WTC11 (cell line): ENCODE results near the gene AGPAT4. TPM values are rescaled to one million over a fixed set of nuclear protein-coding genes. Genes with fewer than 3 reads are reported as not detected.

Experiments used
- ATAC-seq: fragments of 200-7000 bp; cut with Tn5 transposase; 2 replicates; pipeline ENCODE4 v1.10.0; 2021; ENCODE audit warnings: mild to moderate bottlenecking, moderate library complexity
- CTCF ChIA-PET: fragments of 300-600 bp; sonication (Branson Sonifier 250); formaldehyde crosslinking; loops from one replicate; lab custom pipeline; 2021; ENCODE audit warnings: antibody characterized with exemption; lab: Charles Lee
- POLR2A ChIA-PET: fragments of 350-600 bp; sonication (Branson Sonifier 250); formaldehyde crosslinking; loops from one replicate; lab custom pipeline; 2021; ENCODE audit warnings: antibody characterized with exemption; lab: Charles Lee
- DNase-seq: peaks from one replicate; pipeline ENCODE4 v3.0.0; 2021; ENCODE audit warnings: low spot score
- H3K27ac Mint-ChIP-seq: 2 replicates; pipeline ENCODE4 v1.8.0; 2021; ENCODE audit warnings: mixed read lengths
- H3K27me3 Mint-ChIP-seq: 2 replicates; pipeline ENCODE4 v1.8.0; 2021; ENCODE audit warnings: low read depth, mild to moderate bottlenecking, moderate library complexity, mixed read lengths
- H3K36me3 Mint-ChIP-seq: 2 replicates; pipeline ENCODE4 v1.8.0; 2021; ENCODE audit warnings: mixed read lengths
- H3K4me1 Mint-ChIP-seq: 2 replicates; pipeline ENCODE4 v1.8.0; 2022; ENCODE audit warnings: mixed read lengths
- H3K4me3 Mint-ChIP-seq: 2 replicates; pipeline ENCODE4 v1.8.0; 2021; ENCODE audit warnings: mild to moderate bottlenecking, moderate library complexity, mixed read lengths
- H3K9me3 Mint-ChIP-seq: 2 replicates; pipeline ENCODE4 v1.8.0; 2021; ENCODE audit warnings: mixed read lengths
- CBFB ChIP-seq: sonication (generic); formaldehyde crosslinking; IDR thresholded peaks from 2 replicates; pipeline ENCODE4 v1.8.1; 2022; ENCODE audit warnings: mild to moderate bottlenecking, low read depth, missing genetic modification reagents
- ELF4 ChIP-seq: sonication (generic); formaldehyde crosslinking; IDR thresholded peaks from 2 replicates; pipeline ENCODE4 v1.8.1; 2022; ENCODE audit warnings: low read depth, mild to moderate bottlenecking, moderate library complexity, missing genetic modification reagents
- EMX1 ChIP-seq: fragments of 250-450 bp; sonication (Bioruptor Pico); IDR thresholded peaks from 2 replicates; pipeline ENCODE4 v1.8.0; 2021; ENCODE audit warnings: mild to moderate bottlenecking
- GTF2I ChIP-seq: fragments of 250-450 bp; sonication (Bioruptor Pico); conservative IDR thresholded peaks from 2 replicates; pipeline ENCODE4 v1.4.0; 2021; ENCODE audit warnings: mild to moderate bottlenecking
- JUN ChIP-seq: sonication (generic); formaldehyde crosslinking; IDR thresholded peaks from 2 replicates; pipeline ENCODE4 v1.8.0; 2023; ENCODE audit warnings: mild to moderate bottlenecking, missing genetic modification reagents
- NFATC4 ChIP-seq: fragments of 250-450 bp; sonication (Bioruptor Pico); IDR thresholded peaks from 2 replicates; pipeline ENCODE4 v1.9.0; 2021; ENCODE audit warnings: mild to moderate bottlenecking
- NR3C1 ChIP-seq: sonication (generic); formaldehyde crosslinking; conservative IDR thresholded peaks from 2 replicates; pipeline ENCODE4 v1.8.1; 2023; ENCODE audit warnings: low read depth, mild to moderate bottlenecking, missing genetic modification reagents
- RELA ChIP-seq: sonication (generic); formaldehyde crosslinking; IDR thresholded peaks from 2 replicates; pipeline ENCODE4 v1.8.1; 2022; ENCODE audit warnings: missing genetic modification reagents, mild to moderate bottlenecking, borderline replicate concordance
- TCF7 ChIP-seq: sonication (generic); formaldehyde crosslinking; IDR thresholded peaks from 2 replicates; pipeline ENCODE4 v1.8.0; 2022; ENCODE audit warnings: mild to moderate bottlenecking, low read depth, missing genetic modification reagents, moderate library complexity
- ZNF317 ChIP-seq: sonication (generic); formaldehyde crosslinking; IDR thresholded peaks from 2 replicates; pipeline ENCODE4 v1.8.1; 2023; ENCODE audit warnings: low read depth, mild to moderate bottlenecking, moderate library complexity, missing genetic modification reagents, borderline replicate concordance
- total RNA-seq: library from RNA; stranded (reverse); gene quantifications from 3 replicates; pipeline ENCODE4 v1.2.3, GENCODE V29; 2021
- TF ChIP-seq, protein P1 (sequence below): fragments of 250-450 bp; sonication (Bioruptor Pico); conservative IDR thresholded peaks from 2 replicates; pipeline ENCODE4 v1.9.0; 2021; ENCODE audit warnings: mild to moderate bottlenecking
- TF ChIP-seq, protein P2 (sequence below): fragments of 250-450 bp; sonication (Bioruptor Pico); IDR thresholded peaks from 2 replicates; pipeline ENCODE4 v1.8.0; 2021; ENCODE audit warnings: mild to moderate bottlenecking
- TF ChIP-seq, protein P3 (sequence below): fragments of 250-450 bp; sonication (Bioruptor Pico); IDR thresholded peaks from 2 replicates; pipeline ENCODE4 v2.1.2; 2022; ENCODE audit warnings: mild to moderate bottlenecking, moderate library complexity
- TF ChIP-seq, protein P4 (sequence below): fragments of 250-450 bp; sonication (Bioruptor Pico); IDR thresholded peaks from 2 replicates; pipeline ENCODE4 v1.9.0; 2021; ENCODE audit warnings: mild to moderate bottlenecking
- TF ChIP-seq, protein P5 (sequence below): sonication (generic); formaldehyde crosslinking; IDR thresholded peaks from 2 replicates; pipeline ENCODE4 v1.8.1; 2023; ENCODE audit warnings: mild to moderate bottlenecking, missing genetic modification reagents, moderate library complexity
- TF ChIP-seq, protein P6 (sequence below): sonication (generic); formaldehyde crosslinking; IDR thresholded peaks from 2 replicates; pipeline ENCODE4 v1.8.1; 2023; ENCODE audit warnings: mild to moderate bottlenecking, missing genetic modification reagents
- TF ChIP-seq, protein P7 (sequence below): sonication (generic); formaldehyde crosslinking; IDR thresholded peaks from 2 replicates; pipeline ENCODE4 v1.8.0; 2022; ENCODE audit warnings: mild to moderate bottlenecking, missing genetic modification reagents
- TF ChIP-seq, protein P8 (sequence below): sonication (generic); formaldehyde crosslinking; conservative IDR thresholded peaks from 2 replicates; pipeline ENCODE4 v1.8.1; 2022; ENCODE audit warnings: mild to moderate bottlenecking, missing genetic modification reagents
- TF ChIP-seq, protein P9 (sequence below): sonication (generic); formaldehyde crosslinking; IDR thresholded peaks from 2 replicates; pipeline ENCODE4 v1.8.0; 2023; ENCODE audit warnings: missing genetic modification reagents, mild to moderate bottlenecking, borderline replicate concordance

Gene AGPAT4
- total RNA-seq, 1 experiment from 2014 or later = 19.7 TPM

DNA sequence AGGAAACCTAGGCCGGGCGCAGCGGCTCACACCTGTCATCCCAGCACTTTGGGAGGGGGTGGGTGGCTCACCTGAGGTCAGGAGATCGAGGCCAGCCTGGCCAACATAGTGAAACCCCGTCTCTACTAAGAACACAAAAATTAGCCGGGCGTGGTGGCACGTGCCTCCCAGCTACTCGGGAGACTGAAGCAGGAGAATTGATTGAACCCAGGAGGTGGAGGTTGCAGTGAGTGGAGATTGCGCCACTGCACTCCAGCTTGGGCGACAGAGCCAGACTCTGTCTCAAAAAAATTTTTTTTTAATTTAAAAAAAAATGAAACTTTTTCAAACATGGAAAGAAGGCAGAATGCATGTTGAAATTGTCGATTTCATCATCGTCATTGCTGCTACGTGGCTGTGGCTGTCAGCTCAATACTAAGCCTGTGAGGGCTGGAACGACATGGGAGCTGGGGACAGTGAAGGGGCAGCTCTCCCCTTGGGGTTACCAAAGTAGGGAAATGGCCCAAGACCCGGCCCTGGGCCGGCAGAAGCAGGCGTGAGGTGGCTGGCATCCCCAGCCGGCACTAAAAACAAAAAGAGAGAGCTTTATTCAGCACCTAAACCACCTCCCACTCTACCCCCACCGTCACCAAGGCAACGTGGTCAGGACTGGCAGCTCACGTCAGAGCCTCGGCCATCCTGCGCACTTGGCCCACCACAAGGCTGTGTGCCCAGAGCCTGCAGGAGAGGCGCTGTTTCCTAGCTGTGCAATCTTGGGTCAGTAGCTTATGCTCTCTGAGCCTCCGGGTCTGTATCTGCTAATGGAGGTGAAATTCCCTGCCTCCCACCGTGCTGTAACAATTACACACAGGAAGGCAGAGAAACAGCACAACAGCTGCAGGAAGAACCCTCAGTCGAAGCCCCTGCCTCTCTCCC is 30.8 kb downstream of the AGPAT4 start (continued):
- TF ChIP-seq, protein P1, sequence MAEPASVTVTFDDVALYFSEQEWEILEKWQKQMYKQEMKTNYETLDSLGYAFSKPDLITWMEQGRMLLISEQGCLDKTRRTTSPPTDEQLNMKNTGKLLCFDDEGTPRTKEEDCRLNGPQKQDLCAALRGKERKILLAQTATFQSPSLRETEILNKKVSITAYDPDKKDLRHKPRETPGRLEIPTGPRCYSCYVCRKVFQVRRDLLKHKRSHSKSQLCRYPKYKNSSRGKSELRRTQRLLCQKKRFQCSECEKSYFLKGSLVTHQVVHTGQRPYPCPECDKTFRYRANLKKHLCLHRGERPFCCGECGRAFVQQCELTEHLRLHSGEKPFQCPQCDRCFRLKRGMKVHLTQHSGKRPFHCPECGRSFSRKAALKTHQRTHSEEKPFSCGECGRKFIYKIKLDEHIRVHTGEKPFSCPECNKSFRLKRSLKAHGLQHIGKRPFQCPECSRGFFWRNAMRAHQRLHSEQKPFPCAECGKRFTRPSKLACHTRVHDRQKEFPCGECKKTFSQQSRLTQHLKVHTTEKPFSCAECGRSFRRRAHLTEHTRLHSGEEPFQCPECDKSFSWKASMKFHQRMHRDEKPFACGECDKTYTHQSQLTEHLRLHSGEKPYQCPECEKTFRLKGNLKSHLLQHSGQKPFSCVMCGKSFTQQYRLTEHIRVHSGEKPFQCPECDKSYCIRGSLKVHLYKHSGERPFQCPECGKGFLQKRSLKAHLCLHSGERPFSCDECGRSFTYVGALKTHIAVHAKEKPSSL (CRISPR knock-in tag) = no peak
- TF ChIP-seq, protein P2, sequence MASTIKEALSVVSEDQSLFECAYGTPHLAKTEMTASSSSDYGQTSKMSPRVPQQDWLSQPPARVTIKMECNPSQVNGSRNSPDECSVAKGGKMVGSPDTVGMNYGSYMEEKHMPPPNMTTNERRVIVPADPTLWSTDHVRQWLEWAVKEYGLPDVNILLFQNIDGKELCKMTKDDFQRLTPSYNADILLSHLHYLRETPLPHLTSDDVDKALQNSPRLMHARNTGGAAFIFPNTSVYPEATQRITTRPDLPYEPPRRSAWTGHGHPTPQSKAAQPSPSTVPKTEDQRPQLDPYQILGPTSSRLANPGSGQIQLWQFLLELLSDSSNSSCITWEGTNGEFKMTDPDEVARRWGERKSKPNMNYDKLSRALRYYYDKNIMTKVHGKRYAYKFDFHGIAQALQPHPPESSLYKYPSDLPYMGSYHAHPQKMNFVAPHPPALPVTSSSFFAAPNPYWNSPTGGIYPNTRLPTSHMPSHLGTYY (CRISPR knock-in tag) = no peak
- TF ChIP-seq GTF2I (CRISPR knock-in tag) (peak; percentile 91), ZNF317 (no peak), CBFB (no peak), JUN (no peak), EMX1 (CRISPR knock-in tag) (no peak)
- TF ChIP-seq, protein P3, sequence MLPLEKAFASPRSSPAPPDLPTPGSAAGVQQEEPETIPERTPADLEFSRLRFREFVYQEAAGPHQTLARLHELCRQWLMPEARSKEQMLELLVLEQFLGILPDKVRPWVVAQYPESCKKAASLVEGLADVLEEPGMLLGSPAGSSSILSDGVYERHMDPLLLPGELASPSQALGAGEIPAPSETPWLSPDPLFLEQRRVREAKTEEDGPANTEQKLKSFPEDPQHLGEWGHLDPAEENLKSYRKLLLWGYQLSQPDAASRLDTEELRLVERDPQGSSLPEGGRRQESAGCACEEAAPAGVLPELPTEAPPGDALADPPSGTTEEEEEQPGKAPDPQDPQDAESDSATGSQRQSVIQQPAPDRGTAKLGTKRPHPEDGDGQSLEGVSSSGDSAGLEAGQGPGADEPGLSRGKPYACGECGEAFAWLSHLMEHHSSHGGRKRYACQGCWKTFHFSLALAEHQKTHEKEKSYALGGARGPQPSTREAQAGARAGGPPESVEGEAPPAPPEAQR (CRISPR knock-in tag) = peak; percentile 66; the same call in 1 of the 2 replicates
- TF ChIP-seq, all 79 proteins: peak for 5

DNA sequence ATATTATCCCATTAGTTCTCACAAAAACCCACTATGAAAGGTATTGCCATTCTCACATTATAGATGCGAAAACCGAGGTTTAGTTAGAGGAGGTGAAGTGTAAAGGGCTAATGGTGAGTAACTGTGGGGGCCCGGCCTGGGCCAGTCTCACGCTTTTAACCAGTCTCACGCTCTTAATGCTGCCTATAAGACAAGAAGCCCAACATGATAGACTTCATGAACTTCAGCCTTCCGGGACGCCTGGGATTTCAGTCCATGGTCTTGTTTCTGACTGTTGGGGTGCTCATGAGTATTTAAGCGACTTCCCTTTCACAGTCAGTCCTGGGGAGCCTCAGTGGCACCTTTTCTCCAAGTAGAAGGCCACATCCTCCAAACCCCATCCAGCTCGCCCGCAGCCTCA is 31.7 kb downstream of the AGPAT4 start:
- ATAC-seq (no peak), DNase-seq (no peak)
- peaks cover 9% of the 10 kb centered on the region for H3K36me3 Mint-ChIP-seq
- H3K27me3 Mint-ChIP-seq = no peaks in the 10 kb centered on the region
- H3K9me3 Mint-ChIP-seq = no peaks in the 10 kb centered on the region
- no peak overlapping the region for H3K4me3 Mint-ChIP-seq
- ChIA-PET POLR2A (no interaction called here), CTCF (interaction anchor here (1.4 kb wide), 1 partner anchor 13 kb away, joined by 11 read pairs; no protein-coding TSS in a partner anchor)
- H3K4me1 Mint-ChIP-seq = peaks cover 52% of the 10 kb centered on the region
- H3K27ac Mint-ChIP-seq = peak overlapping the region; percentile 52; the same call in 1 of the 2 replicates
- TF ChIP-seq, protein P4, sequence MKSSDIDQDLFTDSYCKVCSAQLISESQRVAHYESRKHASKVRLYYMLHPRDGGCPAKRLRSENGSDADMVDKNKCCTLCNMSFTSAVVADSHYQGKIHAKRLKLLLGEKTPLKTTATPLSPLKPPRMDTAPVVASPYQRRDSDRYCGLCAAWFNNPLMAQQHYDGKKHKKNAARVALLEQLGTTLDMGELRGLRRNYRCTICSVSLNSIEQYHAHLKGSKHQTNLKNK = no peak
- TF ChIP-seq NR3C1 (CRISPR knock-in tag) (no peak), TCF7 (CRISPR knock-in tag) (no peak), ELF4 (CRISPR knock-in tag) (no peak), NFATC4 (CRISPR knock-in tag) (no peak), GTF2I (CRISPR knock-in tag) (no peak), EMX1 (CRISPR knock-in tag) (no peak), RELA (CRISPR knock-in tag) (no peak)
- TF ChIP-seq, protein P5, sequence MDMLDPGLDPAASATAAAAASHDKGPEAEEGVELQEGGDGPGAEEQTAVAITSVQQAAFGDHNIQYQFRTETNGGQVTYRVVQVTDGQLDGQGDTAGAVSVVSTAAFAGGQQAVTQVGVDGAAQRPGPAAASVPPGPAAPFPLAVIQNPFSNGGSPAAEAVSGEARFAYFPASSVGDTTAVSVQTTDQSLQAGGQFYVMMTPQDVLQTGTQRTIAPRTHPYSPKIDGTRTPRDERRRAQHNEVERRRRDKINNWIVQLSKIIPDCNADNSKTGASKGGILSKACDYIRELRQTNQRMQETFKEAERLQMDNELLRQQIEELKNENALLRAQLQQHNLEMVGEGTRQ = no peak
- TF ChIP-seq, protein P6, sequence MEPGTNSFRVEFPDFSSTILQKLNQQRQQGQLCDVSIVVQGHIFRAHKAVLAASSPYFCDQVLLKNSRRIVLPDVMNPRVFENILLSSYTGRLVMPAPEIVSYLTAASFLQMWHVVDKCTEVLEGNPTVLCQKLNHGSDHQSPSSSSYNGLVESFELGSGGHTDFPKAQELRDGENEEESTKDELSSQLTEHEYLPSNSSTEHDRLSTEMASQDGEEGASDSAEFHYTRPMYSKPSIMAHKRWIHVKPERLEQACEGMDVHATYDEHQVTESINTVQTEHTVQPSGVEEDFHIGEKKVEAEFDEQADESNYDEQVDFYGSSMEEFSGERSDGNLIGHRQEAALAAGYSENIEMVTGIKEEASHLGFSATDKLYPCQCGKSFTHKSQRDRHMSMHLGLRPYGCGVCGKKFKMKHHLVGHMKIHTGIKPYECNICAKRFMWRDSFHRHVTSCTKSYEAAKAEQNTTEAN = no peak
- TF ChIP-seq, protein P7, sequence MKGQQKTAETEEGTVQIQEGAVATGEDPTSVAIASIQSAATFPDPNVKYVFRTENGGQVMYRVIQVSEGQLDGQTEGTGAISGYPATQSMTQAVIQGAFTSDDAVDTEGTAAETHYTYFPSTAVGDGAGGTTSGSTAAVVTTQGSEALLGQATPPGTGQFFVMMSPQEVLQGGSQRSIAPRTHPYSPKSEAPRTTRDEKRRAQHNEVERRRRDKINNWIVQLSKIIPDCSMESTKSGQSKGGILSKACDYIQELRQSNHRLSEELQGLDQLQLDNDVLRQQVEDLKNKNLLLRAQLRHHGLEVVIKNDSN (CRISPR knock-in tag) = no peak
- TF ChIP-seq, protein P3 (CRISPR knock-in tag) = no peak
- TF ChIP-seq, protein P8, sequence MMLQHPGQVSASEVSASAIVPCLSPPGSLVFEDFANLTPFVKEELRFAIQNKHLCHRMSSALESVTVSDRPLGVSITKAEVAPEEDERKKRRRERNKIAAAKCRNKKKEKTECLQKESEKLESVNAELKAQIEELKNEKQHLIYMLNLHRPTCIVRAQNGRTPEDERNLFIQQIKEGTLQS (CRISPR knock-in tag) = no peak
- TF ChIP-seq, protein P9, sequence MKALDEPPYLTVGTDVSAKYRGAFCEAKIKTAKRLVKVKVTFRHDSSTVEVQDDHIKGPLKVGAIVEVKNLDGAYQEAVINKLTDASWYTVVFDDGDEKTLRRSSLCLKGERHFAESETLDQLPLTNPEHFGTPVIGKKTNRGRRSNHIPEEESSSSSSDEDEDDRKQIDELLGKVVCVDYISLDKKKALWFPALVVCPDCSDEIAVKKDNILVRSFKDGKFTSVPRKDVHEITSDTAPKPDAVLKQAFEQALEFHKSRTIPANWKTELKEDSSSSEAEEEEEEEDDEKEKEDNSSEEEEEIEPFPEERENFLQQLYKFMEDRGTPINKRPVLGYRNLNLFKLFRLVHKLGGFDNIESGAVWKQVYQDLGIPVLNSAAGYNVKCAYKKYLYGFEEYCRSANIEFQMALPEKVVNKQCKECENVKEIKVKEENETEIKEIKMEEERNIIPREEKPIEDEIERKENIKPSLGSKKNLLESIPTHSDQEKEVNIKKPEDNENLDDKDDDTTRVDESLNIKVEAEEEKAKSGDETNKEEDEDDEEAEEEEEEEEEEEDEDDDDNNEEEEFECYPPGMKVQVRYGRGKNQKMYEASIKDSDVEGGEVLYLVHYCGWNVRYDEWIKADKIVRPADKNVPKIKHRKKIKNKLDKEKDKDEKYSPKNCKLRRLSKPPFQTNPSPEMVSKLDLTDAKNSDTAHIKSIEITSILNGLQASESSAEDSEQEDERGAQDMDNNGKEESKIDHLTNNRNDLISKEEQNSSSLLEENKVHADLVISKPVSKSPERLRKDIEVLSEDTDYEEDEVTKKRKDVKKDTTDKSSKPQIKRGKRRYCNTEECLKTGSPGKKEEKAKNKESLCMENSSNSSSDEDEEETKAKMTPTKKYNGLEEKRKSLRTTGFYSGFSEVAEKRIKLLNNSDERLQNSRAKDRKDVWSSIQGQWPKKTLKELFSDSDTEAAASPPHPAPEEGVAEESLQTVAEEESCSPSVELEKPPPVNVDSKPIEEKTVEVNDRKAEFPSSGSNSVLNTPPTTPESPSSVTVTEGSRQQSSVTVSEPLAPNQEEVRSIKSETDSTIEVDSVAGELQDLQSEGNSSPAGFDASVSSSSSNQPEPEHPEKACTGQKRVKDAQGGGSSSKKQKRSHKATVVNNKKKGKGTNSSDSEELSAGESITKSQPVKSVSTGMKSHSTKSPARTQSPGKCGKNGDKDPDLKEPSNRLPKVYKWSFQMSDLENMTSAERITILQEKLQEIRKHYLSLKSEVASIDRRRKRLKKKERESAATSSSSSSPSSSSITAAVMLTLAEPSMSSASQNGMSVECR (CRISPR knock-in tag) = no peak
- TF ChIP-seq, all 79 proteins: peak for 0
